NCI-H524 treated with DMSO at 0.1 percent for 48 hours (cell line): ENCODE measurements around the gene KIR3DL2.
"Not testable (repeated sequence)": the region's sequence is repeated elsewhere in the genome, so short reads cannot be mapped to it uniquely, and the experiment has no call there.

ENCODE experiments used
- DNase-seq: peaks from one replicate; lab custom pipeline; 2025; lab: John Stamatoyannopoulos, UW

KIR3DL2 gene

DNA sequence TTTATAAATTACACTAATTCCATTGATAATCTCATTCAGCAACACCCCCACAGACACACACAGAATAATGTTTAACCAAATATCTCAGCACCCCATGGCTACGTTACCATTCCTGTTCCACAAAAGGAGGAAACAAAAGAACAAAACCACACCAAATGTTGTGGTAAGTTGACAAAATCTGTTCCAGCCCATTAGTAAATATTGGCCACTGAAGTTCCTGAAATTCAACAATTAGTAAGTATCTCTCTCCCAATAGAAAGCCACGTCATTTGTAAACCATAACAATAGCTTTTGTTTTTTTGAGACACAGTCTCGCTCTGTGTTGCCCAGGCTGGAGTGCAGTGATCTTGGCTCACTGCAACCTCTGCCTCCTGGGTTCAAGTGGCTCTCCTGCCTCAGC, 21.5 kb downstream of the KIR3DL2 start:
- DNase-seq, result no peak

DNA sequence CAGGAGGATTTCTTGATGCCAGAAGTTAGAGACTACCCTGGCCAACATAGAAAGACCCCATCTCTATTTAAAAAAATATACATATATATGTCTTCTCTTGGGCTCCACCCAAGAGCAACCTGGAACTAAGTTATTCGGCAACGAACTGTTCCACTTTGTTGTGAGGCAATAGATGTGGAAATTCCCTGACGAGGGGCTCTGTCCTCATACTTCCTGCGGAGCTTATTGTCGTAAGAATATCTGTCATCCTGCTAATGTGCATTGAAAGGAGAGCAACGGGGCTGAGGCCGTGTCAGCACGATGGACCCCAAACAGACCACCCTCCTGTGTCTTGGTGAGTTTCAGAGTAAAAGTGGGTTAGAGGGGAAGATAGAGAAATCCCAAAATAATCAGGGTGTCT, 23.7 kb downstream of the KIR3DL2 start, which contains the start of gene FCAR:
TSS of gene FCAR (plus strand) at position 246 of the 400 bp plus-strand sequence. CDS start at position 301, 55 bp downstream.
- DNase-seq, result no peak

- no peak for DNase-seq
These were observed 25.3 kb downstream of the KIR3DL2 start for GRCh38 chr19:54875506-54875905.

DNA sequence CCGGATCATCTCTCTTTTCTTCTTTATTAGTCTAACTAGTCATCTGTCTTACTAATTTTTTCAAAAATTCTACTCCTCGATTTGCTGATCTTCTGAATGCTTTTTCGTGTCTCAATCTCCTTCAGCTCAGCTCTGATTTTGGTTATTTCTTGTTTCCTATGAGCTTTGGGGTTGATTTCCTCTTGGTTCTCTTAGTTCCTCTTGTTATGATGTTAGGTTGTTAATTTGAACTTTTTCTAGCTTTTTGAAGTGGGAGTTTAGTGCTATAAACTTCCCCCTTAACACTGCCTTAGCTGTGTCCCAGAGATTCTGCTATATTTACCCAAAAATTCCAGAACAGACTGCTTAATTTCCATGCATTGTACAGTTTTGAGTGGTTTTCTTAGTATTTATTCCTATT, 27.2 kb downstream of the KIR3DL2 start:
- no peak for DNase-seq

- DNase-seq, result no peak
These were observed 31.6 kb downstream of the KIR3DL2 start for GRCh38 chr19:54881884-54882283.

- DNase-seq, result no peak
These were observed 32.5 kb downstream of the KIR3DL2 start for GRCh38 chr19:54882758-54883157.

- DNase-seq, result no peak
These were observed 33.0 kb downstream of the KIR3DL2 start for GRCh38 chr19:54883228-54883627.

- no peak for DNase-seq
These were observed 38.0 kb downstream of the KIR3DL2 start for GRCh38 chr19:54888239-54888638.

DNA sequence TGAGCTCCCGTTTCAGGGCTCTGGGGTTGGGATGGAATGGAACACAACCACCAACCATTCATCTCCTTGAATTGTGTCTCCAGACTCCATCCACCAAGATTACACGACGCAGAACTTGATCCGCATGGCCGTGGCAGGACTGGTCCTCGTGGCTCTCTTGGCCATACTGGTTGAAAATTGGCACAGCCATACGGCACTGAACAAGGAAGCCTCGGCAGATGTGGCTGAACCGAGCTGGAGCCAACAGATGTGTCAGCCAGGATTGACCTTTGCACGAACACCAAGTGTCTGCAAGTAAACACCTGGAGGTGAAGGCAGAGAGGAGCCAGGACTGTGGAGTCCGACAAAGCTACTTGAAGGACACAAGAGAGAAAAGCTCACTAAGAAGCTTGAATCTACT, 39.3 kb downstream of the KIR3DL2 start:
- no peak for DNase-seq

DNA sequence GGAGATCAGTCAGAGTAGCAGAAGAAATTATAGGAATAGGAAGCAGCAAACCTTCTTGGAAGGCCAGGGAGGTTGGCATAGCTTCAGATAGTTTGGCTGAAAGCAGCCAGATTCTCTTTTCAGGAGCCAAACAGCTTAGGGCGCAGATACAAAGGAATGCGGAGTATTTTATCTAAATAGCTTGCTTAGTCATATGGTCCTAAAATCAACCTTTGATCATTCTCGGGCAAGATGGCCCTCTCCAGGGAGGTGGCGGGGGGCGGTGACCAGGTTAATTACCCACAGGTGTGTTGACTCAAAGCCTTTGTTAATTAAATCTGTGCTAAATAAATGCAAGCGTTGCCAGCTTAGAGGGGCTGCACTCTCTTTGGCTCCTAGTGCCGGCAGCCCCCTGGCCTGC, 43.2 kb downstream of the KIR3DL2 start:
- DNase-seq, result no peak

- DNase-seq, result not testable (repeated sequence)
These were observed 43.9 kb downstream of the KIR3DL2 start for GRCh38 chr19:54894106-54894505.

DNA sequence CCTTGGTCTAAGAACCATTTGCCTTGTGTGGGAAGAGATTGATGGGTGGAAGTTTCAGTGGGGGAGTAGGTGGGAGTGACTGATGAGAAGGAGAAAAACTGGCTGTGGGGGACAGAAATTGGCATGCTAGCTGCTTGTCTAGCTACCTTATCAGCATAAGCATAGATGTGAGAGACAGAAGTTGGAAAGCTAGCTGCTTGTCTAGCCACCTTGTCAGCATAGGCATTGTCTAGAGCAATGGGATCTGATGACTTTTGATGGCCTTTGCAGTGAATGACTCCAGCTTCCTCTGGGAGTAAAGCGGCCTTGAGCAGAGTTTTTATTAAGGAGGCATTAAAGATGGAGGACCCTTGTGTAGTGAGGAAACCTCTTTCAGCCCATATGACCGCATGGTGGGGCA, 45.8 kb downstream of the KIR3DL2 start:
- no peak for DNase-seq

DNA sequence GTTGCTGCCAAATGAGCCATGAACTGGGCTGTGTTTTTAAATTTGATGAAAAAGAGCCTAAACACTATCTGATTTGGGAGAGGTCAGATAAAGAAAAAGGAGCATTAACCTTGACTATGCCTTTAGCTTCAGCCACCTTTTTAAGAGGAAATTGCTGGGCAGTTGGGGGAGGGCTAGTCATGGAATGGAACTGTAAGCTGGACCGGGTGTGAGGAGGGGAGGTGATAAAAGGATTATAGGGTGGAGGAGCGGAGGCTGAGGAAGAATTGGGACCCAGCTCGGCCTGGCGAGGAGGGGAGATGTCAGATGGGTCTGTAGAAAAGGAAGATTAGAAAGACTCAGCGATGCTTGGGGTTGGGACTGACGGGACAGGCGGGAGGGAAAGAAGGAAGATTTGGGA, 48.4 kb downstream of the KIR3DL2 start:
- not testable (repeated sequence) for DNase-seq

DNA sequence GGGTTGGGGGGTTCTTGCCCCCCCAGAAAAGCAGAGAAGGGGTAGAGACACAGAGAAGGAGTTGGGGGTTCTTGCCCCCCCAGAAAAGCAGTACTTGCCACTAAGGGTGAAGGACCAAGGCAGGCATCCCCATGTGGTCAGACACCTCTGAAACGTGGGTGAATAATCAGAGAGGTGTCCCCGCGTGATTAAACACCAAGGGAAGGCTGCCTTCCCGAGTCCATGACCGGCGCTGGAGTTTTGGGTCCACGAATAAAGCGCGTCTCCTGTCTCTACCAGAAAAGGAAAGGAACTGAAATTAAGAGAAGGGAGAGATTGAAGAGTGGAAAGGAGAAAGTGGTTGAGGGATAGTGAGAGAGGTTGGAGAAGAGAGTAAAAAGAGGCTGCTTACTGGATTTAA, 49.4 kb downstream of the KIR3DL2 start:
- not testable (repeated sequence) for DNase-seq

GRCh38 chr19:54901153-54901552, 50.9 kb downstream of the KIR3DL2 start:
- DNase-seq, result not testable (repeated sequence)

GRCh38 chr19:54902061-54902460, 51.8 kb downstream of the KIR3DL2 start:
- no peak for DNase-seq

DNA sequence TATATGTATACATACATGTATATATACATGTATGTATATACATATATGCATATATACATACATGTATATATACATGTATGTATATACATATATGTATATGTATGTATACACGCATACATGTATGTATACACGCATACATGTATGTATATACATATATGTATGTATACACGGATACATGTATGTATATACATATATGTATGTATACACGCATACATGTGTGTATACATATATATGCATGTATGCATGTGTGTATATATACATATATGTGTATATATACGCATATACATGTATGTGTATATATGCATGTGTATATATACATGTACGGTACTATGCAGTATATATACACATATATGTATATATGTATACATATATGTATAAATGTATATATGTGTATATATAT, 53.1 kb downstream of the KIR3DL2 start:
- no peak for DNase-seq

- DNase-seq, result not testable (repeated sequence)
These were observed 54.0 kb downstream of the KIR3DL2 start for GRCh38 chr19:54904261-54904660.

GRCh38 chr19:54905421-54905802, 55.2 kb downstream of the KIR3DL2 start:
- no peak for DNase-seq

- DNase-seq, result no peak
These were observed 55.7 kb downstream of the KIR3DL2 start, which contains the start of gene NCR1 for GRCh38 chr19:54905803-54906511. Gene NCR1 (plus strand): TSS chr19:54906148. CDS start chr19:54906188, 40 bp downstream.

- DNase-seq, result no peak
These were observed 56.6 kb downstream of the KIR3DL2 start for GRCh38 chr19:54906819-54907218.

DNA sequence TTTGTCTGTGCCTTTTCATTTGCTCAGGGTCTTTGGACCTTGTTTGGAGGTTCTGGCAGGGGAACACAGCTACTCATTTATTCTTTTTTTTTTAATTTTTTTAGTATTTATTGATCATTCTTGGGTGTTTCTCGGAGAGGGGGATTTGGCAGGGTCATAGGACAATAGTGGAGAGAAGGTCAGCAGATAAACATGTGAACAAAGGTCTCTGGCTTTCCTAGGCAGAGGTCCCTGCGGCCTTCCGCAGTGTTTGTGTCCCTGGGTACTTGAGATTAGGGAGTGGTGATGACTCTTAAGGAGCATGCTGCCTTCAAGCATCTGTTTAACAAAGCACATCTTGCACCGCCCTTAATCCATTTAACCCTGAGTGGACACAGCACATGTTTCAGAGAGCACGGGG, 57.7 kb downstream of the KIR3DL2 start:
- not testable (repeated sequence) for DNase-seq
